ENCODE data around the gene PLXNA3.

PLXNA3 gene

GRCh38 chrX:154458116-154458953 lies at the start of gene PLXNA3:
TSS of gene PLXNA3 (plus strand) at chrX:154458281. CDS start at chrX:154460184, 1,903 bp downstream.
- peaks cover 17% of the 10 kb centered on the region for H3K4me1 Mint-ChIP-seq

DNA sequence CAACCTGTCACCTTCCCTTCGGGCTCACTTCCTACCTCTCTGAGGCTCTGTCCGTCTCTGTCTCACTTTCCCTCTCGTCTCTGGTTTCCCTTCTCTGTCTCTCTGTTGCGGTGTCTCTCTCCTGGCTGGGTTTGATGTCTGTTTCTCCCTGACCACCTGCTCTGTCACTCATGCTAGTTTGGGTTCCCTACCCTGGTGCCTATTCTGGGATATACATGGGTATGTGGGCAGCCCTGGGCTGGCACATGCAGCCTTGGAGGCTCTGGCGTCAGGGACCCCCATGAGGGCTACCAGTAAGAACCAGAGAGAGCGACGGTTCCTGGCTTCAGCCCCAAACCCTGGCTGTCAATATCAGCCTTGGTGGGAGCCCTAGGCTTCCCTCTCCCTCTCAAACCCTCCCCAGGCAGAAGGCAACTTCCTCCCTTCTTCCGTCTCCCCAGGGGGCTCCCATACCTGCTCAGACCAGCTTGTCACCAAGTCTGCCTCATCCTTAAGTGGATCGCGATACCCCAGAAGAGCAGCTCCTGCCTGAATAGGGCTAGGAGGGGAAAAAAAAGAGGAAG lies 49.3 kb upstream of the PLXNA3 start:
- H3K4me1 Mint-ChIP-seq = peaks cover 12% of the 10 kb centered on the region
- H3K27me3 Mint-ChIP-seq = no peaks in the 10 kb centered on the region
- peak overlapping the region; percentile 52 for H3K27ac Mint-ChIP-seq
- DNase-seq (ENCODE audit: low spot score in 2 of 2) (no peak), ATAC-seq (ENCODE audit: low read depth) (no peak)
- H3K9me3 Mint-ChIP-seq = no peaks in the 10 kb centered on the region
- H3K36me3 Mint-ChIP-seq = peaks cover 4% of the 10 kb centered on the region
- peak overlapping the region; percentile 78 for H3K4me3 Mint-ChIP-seq

More at GRCh38 chrX:154458116-154458953, at the start of gene PLXNA3:
- Mint-ChIP-seq H3K4me3 (peak within 1 kb of the TSS; percentile 95), H3K27me3 (no peaks in the 10 kb centered on the region), H3K27ac (peak within 1 kb of the TSS; percentile 96), H3K36me3 (peaks cover 6% of the 10 kb centered on the region), H3K9me3 (no peaks in the 10 kb centered on the region)
- ATAC-seq (ENCODE audit: low read depth) (peak; percentile 78), DNase-seq (ENCODE audit: low spot score in 2 of 2) (peak; percentile 76 to 81)

DNA sequence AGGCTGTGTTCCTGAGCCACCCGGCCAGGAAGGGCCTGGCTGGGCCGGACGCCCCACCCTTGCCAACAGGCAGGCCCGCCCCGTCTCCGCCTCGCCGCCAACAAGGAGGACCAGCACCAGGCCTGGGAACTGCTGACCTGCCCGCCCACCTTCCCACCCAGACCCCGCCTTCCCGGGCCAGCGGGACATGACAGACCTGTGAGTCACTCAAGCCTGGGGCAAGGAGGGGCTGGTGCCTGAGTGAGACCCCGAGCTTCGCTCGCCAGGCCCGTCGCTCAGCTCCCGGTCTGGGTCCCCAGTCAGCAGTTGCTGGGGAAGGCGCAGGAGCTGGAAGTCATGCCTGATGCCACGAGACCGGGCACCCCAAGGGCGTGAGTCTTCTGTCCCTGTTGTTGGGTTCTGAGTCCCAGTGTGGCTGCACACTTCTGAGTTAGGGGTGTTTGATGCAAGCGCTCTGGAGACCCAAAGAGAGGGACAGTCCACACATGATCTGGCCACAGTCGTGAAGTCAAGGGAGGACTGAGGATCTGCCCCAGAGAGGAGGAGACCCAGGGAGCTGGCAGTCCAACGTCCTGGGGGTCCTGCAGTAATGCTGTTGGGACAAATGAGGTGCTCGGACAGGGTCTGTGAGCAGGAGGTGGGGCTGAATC lies 48.7 kb upstream of the PLXNA3 start, which contains the start of gene DNASE1L1:
Gene DNASE1L1 (minus strand): TSS at position 33 of the 650 bp plus-strand sequence. CDS start 3,686 bp downstream, outside the sequence.
- Mint-ChIP-seq H3K4me1 (peaks cover 12% of the 10 kb centered on the region), H3K36me3 (peaks cover 4% of the 10 kb centered on the region), H3K9me3 (no peaks in the 10 kb centered on the region), H3K4me3 (peak within 1 kb of the TSS; percentile 78), H3K27me3 (no peaks in the 10 kb centered on the region), H3K27ac (peak within 1 kb of the TSS; percentile 52)
- ATAC-seq (ENCODE audit: low read depth) (no peak), DNase-seq (ENCODE audit: low spot score in 2 of 2) (no peak)

DNA sequence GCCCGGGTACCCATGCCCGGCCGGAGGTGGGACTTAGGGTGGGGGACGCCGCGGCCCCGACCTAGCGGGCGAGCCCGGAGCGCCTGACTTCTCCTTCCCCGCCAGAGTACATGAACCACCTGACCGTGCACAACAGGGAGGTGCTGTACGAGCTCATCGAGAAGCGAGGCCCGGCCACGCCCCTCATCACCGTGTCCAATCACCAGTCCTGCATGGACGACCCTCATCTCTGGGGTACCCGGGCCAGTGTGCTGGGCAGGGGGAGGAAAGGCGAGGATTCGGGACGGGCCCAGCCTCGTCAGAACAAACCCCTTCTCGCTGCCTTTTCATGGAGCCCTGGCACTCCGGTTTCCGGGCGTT lies 46.1 kb upstream of the PLXNA3 start:
- peaks cover 17% of the 10 kb centered on the region for H3K4me1 Mint-ChIP-seq
- no peaks in the 10 kb centered on the region for H3K27me3 Mint-ChIP-seq
- DNase-seq (ENCODE audit: low spot score in 2 of 2) = peak in 1 of 2 donors; percentile 34

DNA sequence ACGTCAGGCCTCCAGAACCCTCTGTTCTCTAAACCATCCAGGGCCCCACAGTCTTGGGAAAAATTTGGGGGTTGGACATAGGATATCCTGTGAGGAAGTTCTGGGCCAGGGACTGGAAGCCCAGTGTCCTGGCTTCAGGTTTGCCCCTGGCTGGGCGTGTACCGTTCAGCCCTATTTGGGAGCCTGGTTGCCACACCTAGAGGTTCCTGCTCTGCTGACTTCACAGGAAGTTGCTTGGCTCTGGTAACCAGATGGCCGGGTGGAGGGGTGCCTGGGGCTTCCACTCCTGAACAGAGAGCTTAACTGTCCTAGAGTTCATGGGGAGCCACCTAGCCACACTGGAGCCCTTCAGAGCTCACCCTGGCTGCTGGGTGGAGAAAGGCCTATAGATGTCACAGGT lies 45.6 kb upstream of the PLXNA3 start:
- H3K4me1 Mint-ChIP-seq = peaks cover 17% of the 10 kb centered on the region
- peak overlapping the region; percentile 81 for H3K4me3 Mint-ChIP-seq
- no peaks in the 10 kb centered on the region for H3K9me3 Mint-ChIP-seq
- peaks cover 6% of the 10 kb centered on the region for H3K36me3 Mint-ChIP-seq
- H3K27ac Mint-ChIP-seq = peak overlapping the region; percentile 73
- no peaks in the 10 kb centered on the region for H3K27me3 Mint-ChIP-seq
- ATAC-seq (ENCODE audit: low read depth) (peak; percentile 68), DNase-seq (ENCODE audit: low spot score in 2 of 2) (no peak)

More for the DNA sequence above, 46.1 kb upstream of the PLXNA3 start:
- H3K4me3 Mint-ChIP-seq = peak overlapping the region; percentile 81
- H3K36me3 Mint-ChIP-seq = peaks cover 6% of the 10 kb centered on the region
- no peak overlapping the region for H3K27ac Mint-ChIP-seq
- no peaks in the 10 kb centered on the region for H3K9me3 Mint-ChIP-seq
- peak; percentile 61 for ATAC-seq (ENCODE audit: low read depth)

- H3K4me3 Mint-ChIP-seq = no peak overlapping the region
- H3K27ac Mint-ChIP-seq = no peak overlapping the region
- no peak for ATAC-seq (ENCODE audit: low read depth)
Observed at GRCh38 chrX:154413142-154413541, 44.9 kb upstream of the PLXNA3 start.

DNA sequence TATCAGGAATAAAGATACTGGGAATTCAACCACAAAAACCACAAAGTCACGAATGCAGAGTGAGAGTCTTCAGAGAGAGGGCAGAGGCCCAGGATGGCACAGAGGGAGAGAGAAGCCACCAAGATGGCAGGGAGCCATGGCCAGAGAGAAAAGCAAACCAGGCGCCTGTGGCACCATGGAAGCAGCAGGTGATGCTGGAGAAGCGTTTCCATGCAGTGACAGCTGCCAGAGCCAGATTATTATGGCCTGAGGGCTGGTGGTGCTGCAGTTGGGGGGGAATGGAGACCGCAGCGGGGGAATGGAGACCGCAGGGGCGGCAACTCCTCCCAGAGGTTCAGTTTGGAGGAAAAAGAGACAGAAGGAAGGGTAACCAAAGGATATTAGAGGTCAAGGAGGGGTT lies 40.9 kb upstream of the PLXNA3 start:
- Mint-ChIP-seq H3K4me1 (peaks cover 14% of the 10 kb centered on the region), H3K27me3 (no peaks in the 10 kb centered on the region), H3K9me3 (no peaks in the 10 kb centered on the region), H3K27ac (no peak overlapping the region), H3K36me3 (peaks cover 6% of the 10 kb centered on the region), H3K4me3 (no peak overlapping the region)
- ATAC-seq (ENCODE audit: low read depth) (no peak), DNase-seq (ENCODE audit: low spot score in 2 of 2) (no peak)

More at GRCh38 chrX:154413142-154413541, 44.9 kb upstream of the PLXNA3 start:
- no peaks in the 10 kb centered on the region for H3K27me3 Mint-ChIP-seq
- H3K36me3 Mint-ChIP-seq = peaks cover 6% of the 10 kb centered on the region
- no peaks in the 10 kb centered on the region for H3K9me3 Mint-ChIP-seq
- peaks cover 17% of the 10 kb centered on the region for H3K4me1 Mint-ChIP-seq
- DNase-seq (ENCODE audit: low spot score in 2 of 2) = no peak

- Mint-ChIP-seq H3K27ac (no peak overlapping the region), H3K9me3 (no peaks in the 10 kb centered on the region), H3K4me1 (peaks cover 9% of the 10 kb centered on the region), H3K4me3 (no peak overlapping the region), H3K27me3 (no peaks in the 10 kb centered on the region), H3K36me3 (peaks cover 3% of the 10 kb centered on the region)
- ATAC-seq (ENCODE audit: low read depth) = peak; percentile 81
- DNase-seq (ENCODE audit: low spot score in 2 of 2) = no peak
Observed at GRCh38 chrX:154419189-154419588, 38.9 kb upstream of the PLXNA3 start.

- Mint-ChIP-seq H3K36me3 (peaks cover 3% of the 10 kb centered on the region), H3K27me3 (no peaks in the 10 kb centered on the region), H3K9me3 (no peaks in the 10 kb centered on the region), H3K4me1 (peaks cover 9% of the 10 kb centered on the region), H3K27ac (no peak overlapping the region), H3K4me3 (no peak overlapping the region)
- ATAC-seq (ENCODE audit: low read depth) = no peak
- DNase-seq (ENCODE audit: low spot score in 2 of 2) = no peak
Observed at GRCh38 chrX:154419688-154420401, 38.2 kb upstream of the PLXNA3 start.

DNA sequence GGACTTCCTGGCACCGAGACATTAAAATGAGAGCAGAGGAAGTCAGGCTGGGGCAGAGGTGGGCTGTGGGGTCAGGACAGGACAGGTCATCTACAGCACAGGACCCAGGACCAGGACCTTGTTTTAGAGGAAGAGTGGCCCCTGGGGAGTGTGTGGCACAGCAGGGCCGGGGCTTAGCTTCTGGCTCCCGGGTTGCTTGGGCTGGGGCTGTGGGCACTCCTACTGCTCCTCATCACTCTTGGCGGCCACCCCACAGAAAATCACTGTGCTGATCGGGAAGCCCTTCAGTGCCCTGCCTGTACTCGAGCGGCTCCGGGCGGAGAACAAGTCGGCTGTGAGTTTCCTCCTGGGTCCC lies 37.7 kb upstream of the PLXNA3 start:
- ATAC-seq (ENCODE audit: low read depth) = no peak
- Mint-ChIP-seq H3K4me3 (no peak overlapping the region), H3K36me3 (peaks cover under 1% of the 10 kb centered on the region), H3K4me1 (peaks cover 7% of the 10 kb centered on the region), H3K9me3 (no peaks in the 10 kb centered on the region), H3K27ac (no peak overlapping the region), H3K27me3 (no peaks in the 10 kb centered on the region)
- DNase-seq (ENCODE audit: low spot score in 2 of 2) = no peak

DNA sequence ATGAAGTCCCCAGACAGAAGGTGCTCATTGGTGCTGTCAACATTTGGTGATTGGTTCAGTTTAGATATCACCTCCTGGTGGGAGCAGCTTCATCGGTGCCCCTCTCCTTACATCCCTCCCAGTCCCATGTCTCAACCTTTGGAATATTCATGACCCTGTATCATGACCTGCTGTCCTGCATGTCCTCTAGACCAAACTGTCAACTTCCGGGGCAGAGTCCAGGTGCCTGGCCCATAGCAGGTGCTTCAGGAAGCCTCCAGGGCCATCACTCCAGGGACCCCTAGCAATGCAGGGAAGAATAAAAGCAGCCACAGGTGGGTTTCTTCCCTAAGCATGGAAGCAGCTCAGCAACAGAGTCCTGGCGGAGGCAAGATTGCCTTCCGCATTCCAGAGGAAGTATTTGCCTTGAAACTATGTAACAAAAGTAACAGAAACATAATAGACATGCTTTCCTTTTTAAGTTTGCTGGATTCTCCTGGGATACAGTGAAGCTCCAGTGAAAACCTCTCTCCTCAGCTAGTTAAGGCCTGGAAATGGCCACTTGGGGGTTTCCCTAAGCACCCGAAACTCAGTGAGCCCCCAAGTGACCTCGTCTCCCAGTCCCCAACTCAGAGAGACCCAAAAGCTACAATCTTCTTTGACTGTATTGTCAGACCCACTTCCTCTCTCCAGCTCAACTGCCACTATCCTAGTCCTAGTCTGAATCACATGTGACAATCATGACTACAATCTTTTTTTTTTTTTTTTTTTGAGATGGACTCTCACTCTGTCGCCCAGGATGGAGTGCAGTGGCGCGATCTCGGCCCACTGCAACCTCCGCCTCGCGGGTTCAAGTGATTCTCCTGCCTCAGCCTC lies 30.9 kb upstream of the PLXNA3 start:
- Mint-ChIP-seq H3K4me1 (peaks cover 12% of the 10 kb centered on the region), H3K27me3 (no peaks in the 10 kb centered on the region), H3K36me3 (no peaks in the 10 kb centered on the region), H3K4me3 (no peak overlapping the region), H3K9me3 (no peaks in the 10 kb centered on the region), H3K27ac (no peak overlapping the region)
- DNase-seq (ENCODE audit: low spot score in 2 of 2) = no peak
- no peak for ATAC-seq (ENCODE audit: low read depth)

DNA sequence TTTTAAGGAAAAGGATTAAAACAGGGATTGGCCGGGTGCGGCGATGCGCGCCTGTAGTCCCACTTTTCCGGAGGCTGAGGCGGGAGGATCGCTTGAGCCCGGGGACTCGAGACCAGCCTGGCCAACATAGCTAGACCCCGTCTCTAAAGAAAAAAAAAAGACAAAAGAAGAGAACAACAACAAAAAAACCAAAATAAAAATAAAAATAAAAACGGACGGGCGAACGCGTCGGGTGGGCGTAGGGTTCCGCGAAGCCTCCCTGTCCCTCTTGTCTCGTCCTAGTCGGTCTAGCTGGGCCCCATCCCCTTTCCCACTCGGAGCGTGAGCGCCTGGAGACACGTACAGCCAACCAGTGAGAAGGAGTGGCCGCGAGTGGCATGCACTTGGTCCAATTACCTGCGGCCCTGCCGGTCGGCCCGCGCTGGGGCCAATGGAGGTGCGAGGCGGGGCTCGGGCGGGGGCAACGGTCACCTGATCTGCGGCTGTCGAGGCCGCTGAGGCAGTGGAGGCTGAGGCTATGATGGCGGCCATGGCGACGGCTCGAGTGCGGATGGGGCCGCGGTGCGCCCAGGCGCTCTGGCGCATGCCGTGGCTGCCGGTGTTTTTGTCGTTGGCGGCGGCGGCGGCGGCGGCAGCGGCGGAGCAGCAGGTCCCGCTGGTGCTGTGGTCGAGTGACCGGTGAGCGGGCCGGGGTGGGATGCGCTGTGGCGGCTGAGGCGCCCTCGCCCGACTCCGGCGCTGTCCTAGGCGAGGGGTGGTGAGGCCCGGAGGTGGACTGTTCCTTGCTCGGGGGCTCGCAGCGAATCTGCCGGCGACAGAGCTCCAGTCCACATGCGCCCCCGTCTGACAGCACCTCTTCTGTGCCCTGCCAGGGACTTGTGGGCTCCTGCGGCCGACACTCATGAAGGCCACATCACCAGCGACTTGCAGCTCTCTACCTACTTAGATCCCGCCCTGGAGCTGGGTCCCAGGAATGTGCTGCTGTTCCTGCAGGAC lies 29.6 kb upstream of the PLXNA3 start, which contains the start of gene ATP6AP1:
Gene ATP6AP1 (plus strand): TSS at position 502 of the 996 bp plus-strand sequence. CDS start 16 bp downstream, at position 518.
- ATAC-seq (ENCODE audit: low read depth) = peak; percentile 97

More for the DNA sequence above, 29.6 kb upstream of the PLXNA3 start, which contains the start of gene ATP6AP1:
- Mint-ChIP-seq H3K27ac (peak within 1 kb of the TSS; percentile 79), H3K27me3 (no peaks in the 10 kb centered on the region), H3K36me3 (no peaks in the 10 kb centered on the region), H3K9me3 (no peaks in the 10 kb centered on the region), H3K4me3 (peak within 1 kb of the TSS; percentile 88), H3K4me1 (peaks cover 12% of the 10 kb centered on the region)
- DNase-seq (ENCODE audit: low spot score in 2 of 2) = peak; percentile 61 to 74

Data from memory B cell (primary cell).